HEK293 (cell line): Measurements from ENCODE around the gene SH3RF3.

ENCODE experiments used
- ZBTB26 ChIP-seq: fragments of 450-650 bp; formaldehyde crosslinking; optimal IDR thresholded peaks from 2 replicates; pipeline ENCODE3; 2016; ENCODE audit warnings: missing biosample characterization, mild to moderate bottlenecking, missing genetic modification characterization
- ZNF148 ChIP-seq: fragments of 450-650 bp; formaldehyde crosslinking; IDR thresholded peaks from 2 replicates; pipeline ENCODE4 v1.5.0; 2017; ENCODE audit warnings: missing biosample characterization, missing genetic modification characterization, borderline replicate concordance
- ZNF558 ChIP-seq: fragments of 450-650 bp; formaldehyde crosslinking; IDR thresholded peaks from 2 replicates; pipeline ENCODE4 v1.5.1; 2016; ENCODE audit warnings: missing biosample characterization, missing genetic modification characterization
- ZNF621 ChIP-seq: fragments of 450-650 bp; formaldehyde crosslinking; IDR thresholded peaks from 2 replicates; pipeline ENCODE4 v1.5.1; 2017; ENCODE audit warnings: missing biosample characterization, missing genetic modification characterization

GRCh38 chr2:109440499-109441156, 311.6 kb downstream of the SH3RF3 start:
- TF ChIP-seq ZBTB26 (tag by site-specific recombination) (no peak), ZNF621 (tag by site-specific recombination) (no peak), ZNF558 (no peak), ZNF148 (tag by site-specific recombination) (no peak)
